HG03469 (cell line): ENCODE data around the gene NLGN1.

Experiments used
- ATAC-seq: cut with Tn5 transposase; IDR thresholded peaks from one replicate; pipeline ENCODE4 v1.9.1; 2021; ENCODE audit warnings: mild to moderate bottlenecking, moderate library complexity, moderate number of reproducible peaks; ENCODE audit not compliant: unreplicated experiment

The NLGN1 gene

DNA sequence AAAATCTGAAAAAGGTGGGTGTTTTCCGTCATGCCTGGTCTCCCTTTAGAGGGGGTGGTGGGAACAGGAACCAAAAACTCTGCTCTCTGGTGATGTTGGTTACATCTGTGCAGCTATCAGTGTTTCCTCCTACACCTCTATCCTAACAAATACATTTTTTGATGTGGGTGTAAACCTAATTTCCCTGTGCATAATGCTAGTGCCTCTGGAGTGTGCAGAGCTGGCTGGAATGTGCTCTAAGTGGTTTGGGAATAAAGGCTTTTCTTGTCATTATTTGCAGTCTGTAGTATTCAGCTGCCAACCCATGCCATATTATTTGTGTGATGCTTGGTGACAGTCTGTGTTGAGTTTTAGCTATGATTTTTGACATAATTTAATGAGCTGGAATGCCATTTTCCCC lies 547.6 kb downstream of the NLGN1 start:
- no peak for ATAC-seq

DNA sequence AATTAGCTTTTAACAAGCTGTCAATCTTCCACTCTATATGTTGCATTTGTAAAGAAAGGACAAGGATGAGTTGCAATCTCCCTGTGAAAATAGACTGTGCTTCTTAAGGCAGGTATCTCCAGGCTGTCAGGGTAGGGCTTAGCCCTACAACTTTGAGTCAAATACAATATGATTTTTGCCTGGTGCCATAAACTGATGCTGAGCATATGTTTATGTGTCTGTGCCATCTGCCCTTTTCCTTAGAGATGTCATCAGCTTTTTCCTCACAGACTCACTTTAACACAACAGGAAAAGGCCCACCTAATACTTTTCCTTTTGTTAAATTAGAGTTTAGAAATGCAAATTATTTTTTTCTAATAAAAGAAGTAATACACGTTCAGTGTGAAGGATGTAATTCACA lies 548.3 kb downstream of the NLGN1 start:
- no peak for ATAC-seq

DNA sequence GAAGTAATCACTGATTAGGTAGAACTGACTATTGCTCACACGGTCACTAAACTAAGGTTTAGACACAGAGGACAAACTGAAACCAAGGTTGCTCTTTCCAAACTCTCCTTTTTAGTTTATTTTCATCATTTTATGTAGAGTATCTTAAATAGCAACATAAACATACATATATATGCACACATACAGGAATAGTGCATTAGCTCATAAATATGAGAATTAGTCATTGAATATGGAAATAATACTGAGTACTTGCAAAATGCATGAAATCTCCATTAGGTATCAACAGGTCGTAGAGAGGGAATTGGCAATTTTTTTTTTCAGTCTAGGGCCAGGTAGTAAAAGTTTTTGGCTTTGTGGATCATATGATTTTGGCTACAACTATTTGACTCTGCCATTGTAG lies 557.1 kb downstream of the NLGN1 start:
- no peak for ATAC-seq

DNA sequence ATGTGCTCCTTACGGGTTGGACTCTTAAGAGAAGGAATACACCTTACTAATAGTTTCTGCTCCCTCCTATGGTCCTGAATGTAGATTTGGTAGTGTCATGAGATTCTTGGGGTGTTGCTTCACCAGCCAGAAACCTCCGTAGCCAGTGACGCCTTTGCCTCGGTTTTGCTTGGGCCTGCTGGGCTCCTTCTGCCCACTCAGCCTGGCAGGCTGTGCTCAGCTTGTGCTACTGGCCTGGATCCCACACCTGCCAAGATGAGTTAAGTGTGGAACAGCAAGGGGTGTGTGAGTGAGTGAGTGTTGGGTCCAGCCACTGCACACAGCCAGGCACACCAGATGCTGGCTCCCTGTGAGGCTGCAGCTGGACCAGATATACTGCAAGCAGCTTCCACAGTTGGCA lies 560.1 kb downstream of the NLGN1 start:
- no peak for ATAC-seq

DNA sequence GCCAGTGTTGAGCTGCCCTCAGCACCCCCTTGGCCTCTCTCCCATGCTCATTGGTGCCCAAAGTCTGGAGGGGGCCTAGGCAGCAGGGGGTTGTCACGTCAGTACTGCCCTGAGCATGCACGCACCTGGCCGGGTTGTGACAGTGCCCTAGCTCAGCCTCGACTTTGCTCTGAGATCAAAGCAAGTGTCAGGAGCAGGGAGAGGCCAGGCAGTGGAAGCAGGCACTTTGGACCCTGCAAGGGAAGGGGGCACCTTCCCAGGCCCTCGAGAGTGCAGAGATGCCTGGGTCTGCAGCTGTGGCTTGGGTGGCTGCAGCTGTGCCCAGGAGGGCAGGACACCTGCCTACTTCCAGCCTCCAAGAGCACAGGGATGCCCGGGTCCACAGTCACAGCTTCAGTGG lies 561.3 kb downstream of the NLGN1 start:
- no peak for ATAC-seq

DNA sequence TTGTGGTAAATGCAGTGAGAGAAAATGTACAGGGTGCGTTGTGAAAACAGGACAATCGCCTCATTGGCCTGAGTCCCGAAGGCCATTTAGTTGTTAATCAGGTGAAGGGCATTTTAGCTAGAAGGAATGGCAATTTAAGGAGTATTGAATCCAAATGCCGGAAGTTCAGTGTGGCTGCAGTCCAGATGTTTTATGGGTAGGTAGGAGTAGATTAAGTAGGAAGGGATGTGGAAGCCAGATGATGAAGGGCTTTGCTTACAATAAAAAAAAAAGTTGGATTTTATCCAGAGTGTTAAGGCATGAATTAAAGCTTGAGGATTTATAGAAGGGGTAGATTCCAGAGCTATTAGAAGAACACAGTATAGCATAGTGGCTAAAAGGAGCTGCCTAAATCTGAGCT lies 572.7 kb downstream of the NLGN1 start:
- no peak for ATAC-seq

DNA sequence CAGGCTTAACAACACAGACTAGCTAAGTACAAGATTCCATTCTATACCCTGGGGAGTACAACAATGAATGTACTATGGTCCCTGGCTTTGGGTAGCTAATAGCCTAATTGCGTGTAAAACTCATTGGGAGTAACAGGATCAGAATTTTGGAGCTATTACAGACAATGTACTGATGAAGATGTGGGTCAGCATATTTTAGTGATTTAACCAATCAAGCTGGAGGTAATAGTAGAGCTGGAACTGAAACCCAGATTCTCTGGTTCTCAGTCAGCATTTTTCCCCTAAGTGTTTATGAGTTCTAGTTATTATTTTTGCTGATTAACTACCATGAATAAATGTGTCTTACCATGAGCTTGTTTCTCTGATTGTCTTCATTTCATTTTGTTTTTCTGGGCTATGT lies 578.7 kb downstream of the NLGN1 start:
- ATAC-seq, result no peak

DNA sequence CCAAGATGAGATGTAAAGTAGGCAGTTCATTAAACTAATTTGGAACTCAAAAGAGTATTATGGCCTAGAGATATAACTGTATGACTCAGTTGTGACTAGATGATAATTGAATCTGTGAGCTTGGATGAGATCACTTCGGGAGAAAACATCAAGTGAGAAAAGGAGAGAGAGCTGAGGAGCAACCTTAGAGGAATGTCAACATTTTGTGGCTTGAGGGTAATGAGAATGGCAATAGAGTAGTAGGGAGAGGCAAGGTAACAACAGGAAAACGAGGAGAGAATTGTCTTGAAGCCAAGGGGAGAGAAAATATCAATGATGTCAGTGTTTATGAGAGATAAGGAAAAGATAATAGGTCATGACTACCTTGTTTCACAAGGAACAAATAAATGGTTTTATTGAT lies 580.2 kb downstream of the NLGN1 start:
- ATAC-seq, result no peak

DNA sequence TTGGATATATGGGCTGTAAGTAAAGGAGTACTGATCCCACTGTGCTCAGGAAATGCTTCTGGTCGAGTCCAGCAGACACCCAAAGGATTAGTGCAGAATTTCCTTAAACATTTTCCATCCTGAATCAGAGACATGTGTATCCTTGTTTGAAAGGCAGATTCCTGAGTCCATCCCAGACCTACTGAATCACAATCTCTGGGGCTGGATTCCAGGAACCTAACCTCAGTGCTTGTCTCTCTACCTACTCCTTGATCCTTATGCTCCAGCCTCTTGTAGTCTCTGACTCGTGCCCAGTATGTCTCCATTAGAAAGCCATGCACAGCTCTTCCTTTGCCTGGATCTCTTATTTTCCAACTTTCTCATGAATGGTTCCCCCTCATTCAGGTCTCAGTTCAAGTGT lies 585.8 kb downstream of the NLGN1 start:
- no peak for ATAC-seq

DNA sequence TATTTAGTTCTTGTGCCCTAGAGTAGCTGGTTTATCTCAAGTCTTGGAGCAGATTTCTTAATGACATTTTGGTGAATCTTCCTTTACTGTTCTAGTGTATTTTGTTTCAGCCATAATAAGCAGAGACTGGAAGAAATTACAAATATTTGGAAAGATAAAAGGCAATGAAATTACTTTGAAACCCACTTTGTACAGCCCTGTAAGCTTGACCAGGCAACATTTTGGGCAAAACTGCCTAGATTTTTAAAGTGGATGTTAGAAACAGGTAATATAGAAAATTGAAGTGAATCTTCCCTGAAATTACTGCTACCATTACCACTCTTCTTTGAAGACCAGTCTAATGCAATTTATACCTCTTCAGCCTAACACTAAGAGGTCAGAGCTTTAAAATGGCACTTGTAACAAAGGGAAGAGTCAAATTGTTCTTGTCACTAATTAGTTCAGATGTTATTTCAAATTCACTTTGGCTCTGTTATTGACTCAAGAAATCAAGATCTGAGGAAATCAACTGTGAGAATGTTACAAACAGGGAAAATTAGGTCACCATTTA lies 589.4 kb downstream of the NLGN1 start:
- no peak for ATAC-seq

DNA sequence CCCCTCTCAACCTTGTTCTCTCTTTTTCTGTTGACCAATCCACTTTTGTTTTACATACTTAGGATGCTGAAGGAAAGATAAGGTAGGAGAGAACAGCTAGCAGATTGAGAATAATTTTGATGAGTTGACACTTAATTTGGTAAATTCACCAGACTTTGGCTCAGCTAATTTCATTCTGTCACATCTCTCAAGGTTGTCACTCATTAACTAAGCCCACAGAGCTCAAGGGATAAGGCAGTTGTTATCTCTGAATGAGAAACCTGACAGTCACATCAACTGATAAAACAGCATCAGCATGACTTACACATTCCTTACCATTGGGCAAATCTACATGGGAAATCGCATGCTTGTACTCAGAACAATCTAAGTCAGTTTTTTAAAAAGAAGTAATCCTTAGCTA lies 591.4 kb downstream of the NLGN1 start:
- ATAC-seq, result no peak

DNA sequence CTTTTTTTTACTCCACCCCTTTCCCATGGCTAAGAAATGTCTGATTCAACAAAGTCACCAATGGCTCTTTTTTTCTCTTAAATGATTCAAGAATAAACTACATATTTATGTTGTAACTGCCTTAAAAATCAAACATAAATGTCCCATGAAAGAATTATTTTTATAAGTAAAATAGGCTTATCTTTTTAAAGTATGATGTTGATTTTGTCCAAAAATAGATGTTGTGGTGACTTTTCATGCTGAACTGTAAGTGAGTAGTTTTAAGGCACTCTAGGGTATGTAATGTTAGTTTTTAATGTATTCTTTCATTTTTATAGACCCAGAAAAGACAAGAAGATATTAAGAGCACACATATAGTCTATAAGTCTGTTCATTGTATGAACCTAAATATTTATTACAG lies 594.9 kb downstream of the NLGN1 start:
- no peak for ATAC-seq

DNA sequence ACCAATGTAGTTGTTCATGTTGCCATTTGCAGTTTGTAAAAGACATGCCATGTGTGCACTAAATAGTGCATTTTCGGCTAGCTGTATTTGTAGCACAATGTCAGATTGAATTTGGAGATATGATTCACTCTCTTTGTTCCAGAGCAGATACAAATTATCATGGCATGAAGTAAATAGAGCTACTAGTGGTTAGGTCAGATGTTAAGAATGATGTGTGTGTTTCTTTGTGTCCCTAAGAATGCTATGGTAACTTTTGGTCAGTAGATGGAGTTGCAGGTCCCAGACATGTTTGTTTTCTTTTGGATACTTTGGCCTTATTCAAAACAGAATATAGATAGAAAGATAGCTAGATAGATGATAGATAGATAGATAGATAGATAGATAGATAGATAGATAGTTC lies 595.8 kb downstream of the NLGN1 start:
- ATAC-seq, result no peak

DNA sequence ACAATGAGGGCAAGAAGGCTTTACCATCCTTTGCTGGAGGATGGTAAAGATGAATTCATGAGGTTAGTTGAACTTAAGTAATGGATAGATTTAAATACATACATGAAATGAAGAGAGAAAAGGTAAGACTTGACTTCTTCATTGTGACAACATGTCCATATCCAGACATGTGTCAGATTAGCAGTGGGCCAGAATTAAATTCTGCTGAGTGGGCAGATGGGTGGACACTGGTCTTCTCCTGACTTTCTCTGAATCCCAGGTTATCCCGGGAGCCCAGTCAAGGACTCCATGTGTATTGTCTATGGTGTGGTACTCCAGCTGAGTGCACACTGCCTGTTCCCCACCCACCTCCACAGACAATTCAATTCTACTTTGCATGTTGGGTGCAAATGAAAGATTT lies 603.1 kb downstream of the NLGN1 start:
- no peak for ATAC-seq

DNA sequence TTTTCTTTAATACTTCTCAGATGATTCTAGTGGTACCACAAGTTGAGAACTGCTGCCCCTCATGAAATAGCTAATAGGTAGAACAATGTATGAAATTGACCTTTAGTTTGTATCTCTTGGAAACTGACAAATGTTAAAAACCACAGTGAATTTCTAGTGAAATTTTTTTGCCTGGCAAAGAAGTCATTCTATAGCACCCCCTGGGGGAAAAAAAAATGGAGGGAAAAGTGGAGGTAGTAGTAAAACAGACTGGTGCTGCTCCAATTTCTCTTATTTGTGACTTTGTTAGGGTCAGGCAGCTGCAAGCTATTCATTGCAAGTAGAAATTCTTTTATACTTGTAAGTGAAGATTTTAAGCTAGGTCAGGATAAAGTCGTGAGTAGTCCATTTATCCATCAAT lies 605.0 kb downstream of the NLGN1 start:
- no peak for ATAC-seq

DNA sequence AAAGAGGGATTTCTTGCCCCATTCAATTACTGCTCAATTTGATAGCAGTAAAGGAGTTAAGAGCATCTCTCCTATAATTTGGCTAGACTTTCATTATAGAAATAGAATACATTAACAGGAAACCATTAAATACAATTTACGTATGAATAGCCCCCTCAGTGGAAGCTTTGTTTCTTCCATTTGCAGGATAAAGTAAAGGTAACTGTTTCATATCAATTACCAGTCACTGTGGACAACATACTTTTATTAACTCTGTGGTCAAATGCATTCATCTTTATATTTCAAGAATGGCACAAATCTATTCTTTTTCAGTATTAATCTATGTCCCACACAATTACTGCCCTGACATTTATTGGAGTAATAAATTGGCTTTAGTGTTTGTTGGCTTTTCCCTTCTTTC lies 613.4 kb downstream of the NLGN1 start:
- ATAC-seq, result no peak

DNA sequence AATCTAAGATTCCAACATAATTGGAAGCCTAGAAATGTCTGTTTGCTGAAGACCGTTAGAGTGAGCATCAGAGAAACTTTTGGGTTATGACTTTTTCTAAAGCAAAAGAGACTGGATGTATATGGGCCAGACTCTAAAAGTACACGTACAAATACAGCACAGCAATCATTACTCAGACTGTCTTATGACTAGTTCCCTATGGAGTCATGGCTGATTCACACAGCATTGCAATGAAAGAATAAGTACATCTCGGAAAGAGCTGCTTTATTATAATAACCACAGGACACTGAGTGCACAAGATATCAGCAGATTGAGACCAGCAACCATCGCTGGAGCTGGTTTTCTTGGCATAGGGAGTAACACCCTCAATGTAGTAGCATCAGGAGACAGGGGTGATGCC lies 618.6 kb downstream of the NLGN1 start:
- ATAC-seq, result no peak

DNA sequence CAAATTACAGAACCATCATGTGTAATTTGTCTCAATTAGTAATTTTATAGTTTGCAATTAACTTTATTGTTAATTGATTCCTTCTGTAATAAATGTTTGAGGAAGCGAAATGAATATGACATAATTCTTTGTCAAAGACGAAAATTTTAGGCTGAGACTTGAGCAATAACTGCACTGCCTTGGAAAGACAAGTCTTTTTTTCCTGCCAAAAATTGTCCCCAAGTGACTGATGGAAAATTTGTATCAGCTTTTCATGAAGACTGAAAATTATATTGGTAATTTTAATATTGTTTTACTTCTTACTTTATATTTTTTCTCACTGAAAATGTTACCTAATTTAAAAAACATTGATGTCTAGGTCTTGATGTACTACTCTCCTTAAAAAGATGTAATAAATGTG lies 622.6 kb downstream of the NLGN1 start:
- no peak for ATAC-seq

DNA sequence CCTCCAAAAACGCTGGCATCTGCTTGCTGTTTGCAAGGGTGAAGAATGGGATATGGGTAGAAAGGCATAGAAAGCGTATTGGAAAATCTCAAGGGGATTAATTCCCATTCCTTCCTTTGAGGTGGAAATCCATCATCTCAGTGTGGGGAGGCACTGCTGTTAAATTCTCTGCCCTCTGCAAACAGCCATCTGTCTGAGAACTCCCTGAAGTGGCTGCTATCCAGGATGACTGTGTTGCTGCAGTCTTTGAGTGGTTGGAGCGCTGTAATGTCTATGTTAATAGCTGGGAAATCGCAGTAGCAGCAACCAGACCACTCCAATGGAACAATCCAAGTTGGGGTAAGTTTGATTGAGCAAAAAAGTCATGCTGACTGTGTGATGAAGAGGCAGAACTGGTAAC lies 625.9 kb downstream of the NLGN1 start:
- ATAC-seq, result no peak

DNA sequence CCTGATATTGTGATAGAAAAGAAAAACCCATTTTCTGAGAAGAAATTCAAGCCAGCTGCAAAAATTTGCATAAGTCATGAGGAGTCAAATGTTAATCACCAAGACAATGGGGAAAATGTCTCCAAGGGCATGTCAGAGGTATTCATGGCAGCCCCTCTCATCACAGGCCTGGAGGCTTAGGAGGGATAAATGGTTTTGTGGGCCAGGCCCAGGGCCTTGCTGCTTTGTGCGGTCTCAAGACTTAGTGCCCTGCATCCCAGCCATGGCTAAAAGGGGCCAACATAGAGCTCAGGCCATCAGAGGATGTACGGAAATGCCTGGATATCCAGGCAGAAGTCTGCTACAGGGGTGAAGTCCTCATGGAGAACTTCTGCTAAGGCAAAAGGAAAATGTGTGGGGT lies 631.1 kb downstream of the NLGN1 start:
- no peak for ATAC-seq

DNA sequence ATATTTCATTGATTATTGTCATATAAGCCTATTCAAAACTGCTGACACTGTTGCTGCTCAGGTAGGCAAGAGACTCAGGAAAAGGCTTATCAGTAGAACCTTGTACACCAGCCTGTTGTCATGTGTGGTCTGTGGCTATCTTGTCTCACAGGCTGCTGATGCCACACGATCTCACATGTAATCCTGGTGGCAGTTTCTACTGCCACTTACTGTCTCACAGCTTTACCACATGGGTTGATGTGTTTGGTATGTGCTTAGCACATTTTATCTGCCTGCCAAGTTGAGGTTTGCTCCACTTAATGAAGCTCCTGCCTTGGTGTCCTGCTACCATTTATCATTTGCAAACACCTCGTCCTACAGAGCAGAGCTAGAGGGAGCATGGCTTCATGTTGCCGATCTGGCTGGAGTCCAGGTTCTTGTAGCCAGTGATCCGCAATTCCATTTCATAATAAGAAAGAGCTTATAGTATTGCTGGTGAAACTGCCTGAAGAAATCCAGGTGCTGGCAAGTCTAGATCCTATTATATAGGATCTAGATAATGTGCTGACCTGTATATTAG lies 637.9 kb downstream of the NLGN1 start:
- ATAC-seq, result no peak

DNA sequence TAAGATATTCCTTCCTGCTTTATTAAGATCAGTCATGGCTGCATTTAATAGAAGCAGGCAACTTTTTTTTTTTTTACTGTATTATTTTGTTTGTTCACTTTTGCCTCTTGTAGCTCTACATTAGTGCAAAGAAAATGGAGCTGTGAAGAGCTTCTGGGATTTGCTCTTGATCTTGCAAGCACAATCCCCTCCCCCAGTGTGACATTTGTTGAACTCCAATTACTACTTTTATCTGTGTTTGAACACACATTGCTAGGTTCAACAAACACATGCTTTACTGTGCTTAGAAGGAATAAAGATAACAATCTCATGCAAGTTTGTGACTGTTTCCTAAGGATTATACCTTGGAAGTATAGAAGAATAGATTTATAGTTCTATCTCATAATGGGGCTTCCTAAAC lies 648.8 kb downstream of the NLGN1 start:
- no peak for ATAC-seq

DNA sequence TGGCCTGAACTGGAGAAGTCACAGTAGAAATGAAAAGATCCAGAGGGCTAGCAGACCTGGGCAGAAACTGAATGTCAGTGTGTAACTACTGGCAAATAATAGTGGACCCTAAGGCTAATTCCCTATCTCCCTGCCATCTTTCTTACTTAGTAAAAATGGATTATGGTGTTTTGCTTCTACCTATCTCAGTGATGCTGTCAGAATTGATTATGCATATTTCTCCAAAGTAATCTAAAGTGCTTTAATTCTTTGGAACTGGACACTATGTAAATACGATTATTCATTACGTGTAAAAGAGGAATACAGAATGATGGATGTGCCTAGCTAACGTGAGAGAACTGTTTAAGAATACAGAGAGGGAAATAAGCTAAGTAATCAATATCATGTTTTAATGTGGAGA lies 651.9 kb downstream of the NLGN1 start:
- ATAC-seq, result no peak

DNA sequence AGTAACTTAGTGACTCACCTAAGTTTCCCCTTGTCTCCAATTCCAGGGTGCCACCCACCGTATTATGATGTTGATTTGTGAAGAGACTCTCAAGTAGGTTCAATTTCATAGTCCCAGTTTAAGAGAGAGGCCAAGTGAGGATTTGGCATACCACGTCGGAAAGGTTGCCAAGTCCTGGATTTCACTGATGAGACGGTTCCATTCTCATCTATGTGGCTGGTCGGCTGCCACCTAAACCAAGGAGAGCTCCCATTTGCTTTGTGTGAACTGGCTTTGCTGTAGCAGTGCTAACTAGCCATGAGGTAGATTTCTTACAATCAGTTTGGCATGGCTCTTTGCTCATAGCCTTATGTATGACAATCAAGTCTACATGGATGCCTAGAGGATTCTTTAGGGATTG lies 653.6 kb downstream of the NLGN1 start:
- no peak for ATAC-seq
